H1 (cell line): Measurements from ENCODE around the gene KARS1. TPM values are rescaled to one million over a fixed set of nuclear protein-coding genes. Genes with fewer than 3 reads are reported as not detected.

Source experiments
- CTCF ChIA-PET: fragments of 300-600 bp; sonication (Branson Sonifier 250); formaldehyde crosslinking; loops from one replicate; lab custom pipeline; 2021; ENCODE audit not compliant: partially characterized antibody; lab: Charles Lee
- POLR2A ChIA-PET: fragments of 300-600 bp; sonication (Branson Sonifier 250); formaldehyde crosslinking; loops from one replicate; lab custom pipeline; 2021; ENCODE audit warnings: inconsistent platforms; ENCODE audit not compliant: partially characterized antibody; lab: Charles Lee
- DNase-seq, 2 experiments: peaks; one replicate each; pipeline versions ENCODE4 v3.0.0 to v3.0.0-alpha.2; 2010 to 2022; ENCODE audit warnings: low spot score in 2 of 2, low read depth in 1 of 2, mixed read lengths in 1 of 2
- FAIRE-seq: peaks from 2 replicates; lab custom pipeline; 2011; peaks lifted over from hg19 to GRCh38; lab: Jason Lieb, UNC
- H2AFZ ChIP-seq: 2 replicates; pipeline ENCODE4 v1.8.1; 2012; ENCODE audit warnings: low read length, inconsistent platforms
- H2AK5ac ChIP-seq: 2 replicates; pipeline ENCODE4 v1.6.1; 2013; ENCODE audit warnings: low read depth, low read length
- H2BK120ac ChIP-seq: replicated peaks from 2 replicates; pipeline ENCODE3; 2013; ENCODE audit warnings: low read depth, low read length, inconsistent platforms
- H2BK12ac ChIP-seq: 2 replicates; pipeline ENCODE4 v1.6.1; 2013; ENCODE audit warnings: low read depth, low read length
- H2BK15ac ChIP-seq: 2 replicates; pipeline ENCODE4 v1.6.1; 2013; ENCODE audit warnings: low read length
- H2BK20ac ChIP-seq: 2 replicates; pipeline ENCODE4 v1.6.1; 2013; ENCODE audit warnings: low read length
- H2BK5ac ChIP-seq: 2 replicates; pipeline ENCODE4 v1.6.1; 2013; ENCODE audit warnings: low read depth, low read length
- H3K14ac ChIP-seq: 2 replicates; pipeline ENCODE4 v1.6.1; 2013; ENCODE audit warnings: inconsistent platforms; ENCODE audit not compliant: insufficient read length
- H3K18ac ChIP-seq: 2 replicates; pipeline ENCODE4 v1.6.1; 2013; ENCODE audit warnings: low read length; ENCODE audit errors: extremely low read depth
- H3K23ac ChIP-seq: 2 replicates; pipeline ENCODE4 v1.6.1; 2013; ENCODE audit warnings: inconsistent platforms; ENCODE audit not compliant: insufficient read length
- H3K23me2 ChIP-seq: 2 replicates; pipeline ENCODE4 v1.6.1; 2013; ENCODE audit warnings: low read depth, low read length
- H3K27ac ChIP-seq: 2 replicates; pipeline ENCODE4 v1.6.1; 2011; ENCODE audit warnings: low read depth, low read length, inconsistent platforms
- H3K27me3 ChIP-seq, 4 experiments: replicated peaks in 1 of 4; 1 replicate in 1 of 4; 2 replicates in 3 of 4; pipeline versions ENCODE4 v1.6.1 to v1.8.1; 2011 to 2013; ENCODE audit warnings: low read length in 3 of 4, mild to moderate bottlenecking in 3 of 4, inconsistent platforms in 2 of 4, mixed read lengths in 2 of 4, moderate library complexity in 1 of 4; ENCODE audit not compliant: control insufficient read depth in 3 of 4, insufficient read depth in 3 of 4; ENCODE audit errors: extremely low read depth in 1 of 4
- H3K36me3 ChIP-seq, 4 experiments: 2 replicates each; pipeline versions ENCODE4 v1.6.1 to v1.8.1; 2011 to 2013; ENCODE audit warnings: mild to moderate bottlenecking in 4 of 4, low read length in 3 of 4, moderate library complexity in 2 of 4, control low read depth in 1 of 4, inconsistent platforms in 1 of 4; ENCODE audit not compliant: insufficient read depth in 4 of 4, control insufficient read depth in 2 of 4
- H3K4ac ChIP-seq: replicated peaks from 2 replicates; pipeline ENCODE3; 2013; ENCODE audit warnings: low read length, low read depth, mixed read lengths, inconsistent platforms; ENCODE audit not compliant: insufficient read length
- H3K4me1 ChIP-seq, 4 experiments: replicated peaks in 1 of 4; 1 replicate in 1 of 4; 2 replicates in 3 of 4; pipeline versions ENCODE4 v1.6.1 to v1.8.1; 2011 to 2013; ENCODE audit warnings: low read length in 3 of 4, inconsistent platforms in 2 of 4, mixed read lengths in 1 of 4; ENCODE audit not compliant: insufficient read depth in 4 of 4, control insufficient read depth in 3 of 4
- H3K4me2 ChIP-seq, 2 experiments: 2 replicates each; pipeline versions ENCODE4 v1.6.1 to v1.8.1; 2011 to 2013; ENCODE audit warnings: low read depth in 2 of 2, low read length in 2 of 2, control low read depth in 1 of 2, inconsistent platforms in 1 of 2, mild to moderate bottlenecking in 1 of 2; ENCODE audit not compliant: insufficient read depth in 1 of 2
- H3K4me3 ChIP-seq, 4 experiments: fragments of 200-600, 300-600 bp in 1 of 4; sonication (generic), shearing (Covaris generic), sonication (Bioruptor Twin) in 1 of 4; 2 replicates each; pipeline versions ENCODE4 v1.5.1 to v1.8.1; 2011 to 2016; ENCODE audit warnings: low read length in 4 of 4, low read depth in 3 of 4, control low read depth in 2 of 4, inconsistent platforms in 2 of 4, mild to moderate bottlenecking in 2 of 4, mixed read lengths in 1 of 4, moderate library complexity in 1 of 4; ENCODE audit not compliant: insufficient read depth in 2 of 4; ENCODE audit errors: extremely low read depth in 1 of 4
- H3K56ac ChIP-seq: replicated peaks from 2 replicates; pipeline ENCODE3; 2013; ENCODE audit warnings: low read depth, mild to moderate bottlenecking, mixed read lengths, low read length, inconsistent platforms; ENCODE audit not compliant: insufficient read length
- H3K79me1 ChIP-seq: 2 replicates; pipeline ENCODE4 v1.6.1; 2013; ENCODE audit warnings: low read depth, low read length, control low read depth
- H3K79me2 ChIP-seq, 2 experiments: 2 replicates each; pipeline versions ENCODE4 v1.6.1 to v1.8.1; 2012 to 2013; ENCODE audit warnings: low read length in 2 of 2, mild to moderate bottlenecking in 2 of 2, inconsistent platforms in 1 of 2; ENCODE audit not compliant: insufficient read depth in 2 of 2, control insufficient read depth in 1 of 2
- H3K9ac ChIP-seq, 4 experiments: replicated peaks in 1 of 4; 1 replicate in 1 of 4; 2 replicates in 3 of 4; pipeline versions ENCODE4 v1.6.1 to v1.8.1; 2011 to 2013; ENCODE audit warnings: low read depth in 3 of 4, low read length in 3 of 4, control low read depth in 2 of 4, mild to moderate bottlenecking in 2 of 4, moderate library complexity in 2 of 4, inconsistent platforms in 1 of 4; ENCODE audit errors: extremely low read depth in 1 of 4
- H3K9me3 ChIP-seq, 2 experiments: 2 replicates each; pipeline versions ENCODE4 v1.6.1 to v1.8.1; 2012 to 2013; ENCODE audit warnings: mild to moderate bottlenecking in 2 of 2, moderate library complexity in 2 of 2, control low read depth in 1 of 2, inconsistent platforms in 1 of 2, low read depth in 1 of 2, low read length in 1 of 2, mixed read lengths in 1 of 2; ENCODE audit not compliant: insufficient read depth in 2 of 2
- H4K20me1 ChIP-seq, 2 experiments: replicated peaks in 1 of 2; 2 replicates each; pipeline versions ENCODE3 to v1.8.1; 2011 to 2013; ENCODE audit warnings: inconsistent platforms in 2 of 2, low read length in 2 of 2, mild to moderate bottlenecking in 1 of 2; ENCODE audit not compliant: insufficient read depth in 2 of 2, control insufficient read depth in 1 of 2
- H4K5ac ChIP-seq: 2 replicates; pipeline ENCODE4 v1.6.1; 2013; ENCODE audit warnings: low read length, low read depth, mixed read lengths, inconsistent platforms; ENCODE audit not compliant: insufficient read length
- H4K8ac ChIP-seq: 2 replicates; pipeline ENCODE4 v1.8.0; 2013; ENCODE audit warnings: mild to moderate bottlenecking, moderate library complexity, low read length, inconsistent platforms; ENCODE audit not compliant: insufficient read depth; ENCODE audit errors: extremely low read depth
- H4K91ac ChIP-seq: replicated peaks from 2 replicates; pipeline ENCODE3; 2013; ENCODE audit warnings: low read length, mixed read lengths, inconsistent platforms; ENCODE audit not compliant: insufficient read length
- SP4 ChIP-seq: IDR thresholded peaks from 2 replicates; pipeline ENCODE4 v1.6.1; 2012; ENCODE audit warnings: low read length, inconsistent platforms
- WGBS, 2 experiments: shearing (Covaris generic) in 1 of 2; methylation state at CpG; one replicate each; pipeline versions ENCODE4 v1.1.6 to v1.1.7; 2013 to 2015; ENCODE audit warnings: low lambda C conversion rate in 2 of 2, mixed read lengths in 2 of 2, inconsistent platforms in 1 of 2, low coverage in 1 of 2, missing lambda C conversion rate in 1 of 2; ENCODE audit not compliant: insufficient replicate concordance in 2 of 2, insufficient coverage in 1 of 2, insufficient read length in 1 of 2; ENCODE audit errors: extremely low coverage in 1 of 2, missing lambda C conversion rate in 1 of 2; 5-methylcytosine and 5-hydroxymethylcytosine counted together
- polyA plus RNA-seq, 7 experiments: library from polyadenylated mRNA; depleted of rRNA in 3 of 7; stranded (reverse) in 5 of 7; unstranded in 2 of 7; fragments of >200 nt in 5 of 7; fragments of 200-250 nt in 2 of 7; gene quantifications; 1 replicate in 5 of 7; 2 replicates in 1 of 7; 4 replicates in 1 of 7; pipeline versions ENCODE4 v1.2.1 to v1.2.3, GENCODE V29; 2011 to 2013; ENCODE audit warnings: missing spikeins in 2 of 7, mixed read lengths in 2 of 7
- total RNA-seq: library from RNA; stranded (reverse); fragmentation: NEBNext Ultra II Directional; extraction: Animal tissue kit (Norgen Biotek cat#: 25700); gene quantifications from 2 replicates; pipeline ENCODE4 v1.2.1, GENCODE V29; 2021

Gene KARS1
- total and polyA plus RNA-seq, 2 of the 8 experiments (the other 6 are each of a cell fraction or from before 2014, with no cell fraction given), result 97.5 to 221 TPM

DNA sequence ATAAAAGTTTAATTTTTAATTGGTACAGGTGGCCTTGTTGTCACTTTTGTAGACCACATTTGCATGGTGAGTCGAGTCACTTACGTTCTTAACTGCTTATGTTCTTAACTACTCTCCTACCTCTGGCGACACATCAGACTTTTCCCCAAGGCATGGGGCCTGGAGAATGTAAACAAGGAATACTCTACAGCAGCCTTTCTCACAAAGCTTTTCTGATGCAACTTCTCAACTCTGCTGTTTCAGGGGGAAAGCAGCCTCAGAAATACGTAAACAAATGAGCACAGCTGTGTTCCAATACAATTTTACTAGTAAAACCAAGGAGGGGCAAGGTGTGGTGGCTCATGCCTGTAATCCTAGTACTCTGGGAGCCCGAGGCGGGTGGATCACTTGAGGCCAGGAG lies 6.9 kb downstream of the KARS1 start:
- Histone ChIP-seq H2BK120ac (no peak overlapping the region), H3K79me2 (peaks cover 12 to 40% of the 10 kb centered on the region in 2 experiments; a peak in 3 of 4 replicates), H3K27ac (no peak overlapping the region), H3K4me1 (no peaks in the 10 kb centered on the region), H3K4ac (no peak overlapping the region), H3K36me3 (peaks cover 23 to 79% (median 52%) of the 10 kb centered on the region in 4 experiments), H4K91ac (no peak overlapping the region), H3K4me2 (no peak overlapping the region), H3K18ac (no peak overlapping the region), H2BK5ac (no peak overlapping the region), H2BK15ac (no peak overlapping the region), H3K56ac (no peak overlapping the region), H4K5ac (no peak overlapping the region), H2AFZ (no peak overlapping the region), H2BK20ac (no peak overlapping the region), H3K79me1 (peaks cover 5% of the 10 kb centered on the region; the same call in 1 of the 2 replicates), H4K20me1 (peaks cover 5 to 12% of the 10 kb centered on the region in 2 experiments), H3K27me3 (no peaks in the 10 kb centered on the region), H3K23me2 (no peaks in the 10 kb centered on the region), H3K9me3 (no peaks in the 10 kb centered on the region), H3K4me3 (no peak overlapping the region), H3K23ac (no peak overlapping the region), H2BK12ac (no peak overlapping the region), H3K14ac (no peak overlapping the region), H3K9ac (no peak overlapping the region), H4K8ac (no peak overlapping the region), H2AK5ac (no peak overlapping the region)
- POLR2A ChIA-PET, result interaction anchor here (1.6 kb wide), 1 partner anchor 8 kb away, joined by 9 read pairs; no protein-coding TSS in a partner anchor
- CTCF ChIA-PET, result interaction anchor here (1.7 kb wide), 1 partner anchor 18 kb away, joined by 4 read pairs; no protein-coding TSS in a partner anchor
- TF ChIP-seq SP4, result no peak
- DNase-seq, result no peak
- FAIRE-seq, result no peak
- 93% methylated on average over 6 of the region's 6 CpGs; no CpG with 5 or more reads in 1 of the 2 experiments for WGBS, 2 experiments
